HG03571 (cell line): Measurements from ENCODE around the gene OR9A2.

Source experiments
- ATAC-seq: cut with Tn5 transposase; IDR thresholded peaks from one replicate; pipeline ENCODE4 v1.9.1; 2021; ENCODE audit not compliant: unreplicated experiment

Gene OR9A2

GRCh38 chr7:143023047-143023446 lies 3.9 kb downstream of the OR9A2 start:
- ATAC-seq = no peak

GRCh38 chr7:143018931-143019330 lies 8.0 kb downstream of the OR9A2 start:
- ATAC-seq = no peak

GRCh38 chr7:143016996-143017395 lies 9.9 kb downstream of the OR9A2 start:
- ATAC-seq = no peak

GRCh38 chr7:143015926-143016490 lies 10.9 kb downstream of the OR9A2 start:
- ATAC-seq = no peak

DNA sequence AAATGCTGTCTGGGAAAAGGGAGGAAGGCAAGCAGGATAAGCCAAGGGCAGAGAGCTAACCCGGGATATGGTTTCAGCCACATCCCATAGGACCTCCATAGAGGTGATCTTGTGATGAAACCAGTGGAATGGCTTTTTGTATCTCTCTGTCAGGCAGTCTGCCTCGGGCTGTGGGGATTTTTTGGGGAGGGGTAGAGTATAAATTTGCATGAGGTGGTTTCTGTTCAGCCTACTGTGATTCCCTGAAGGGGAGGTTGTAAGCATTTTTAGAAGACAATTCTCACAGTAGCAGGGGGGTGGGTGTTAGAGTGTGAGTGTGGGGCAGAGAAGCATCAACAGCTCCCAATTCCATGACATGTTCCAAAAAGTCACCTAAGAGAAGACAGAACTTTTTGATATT lies 11.8 kb downstream of the OR9A2 start:
- ATAC-seq = peak; percentile 80

DNA sequence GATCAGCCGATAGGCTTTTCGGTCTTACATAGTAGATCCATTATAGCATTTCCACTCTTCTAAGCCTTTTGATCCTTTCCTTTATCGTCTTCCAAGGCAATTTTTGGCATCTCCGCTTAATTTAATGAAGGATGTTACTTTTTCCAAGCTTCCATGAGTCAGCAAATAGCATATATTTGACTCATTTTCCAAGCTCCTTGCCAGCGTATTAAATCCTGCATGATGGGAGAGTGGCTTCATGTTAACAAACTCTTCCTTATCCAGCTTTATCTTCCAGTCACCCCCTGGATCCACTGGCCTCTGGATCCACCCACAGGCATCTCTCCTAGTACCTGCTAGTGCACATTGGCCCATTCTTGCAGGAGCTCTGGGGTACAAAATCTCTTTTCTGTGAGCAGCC lies 13.0 kb downstream of the OR9A2 start:
- ATAC-seq = no peak

DNA sequence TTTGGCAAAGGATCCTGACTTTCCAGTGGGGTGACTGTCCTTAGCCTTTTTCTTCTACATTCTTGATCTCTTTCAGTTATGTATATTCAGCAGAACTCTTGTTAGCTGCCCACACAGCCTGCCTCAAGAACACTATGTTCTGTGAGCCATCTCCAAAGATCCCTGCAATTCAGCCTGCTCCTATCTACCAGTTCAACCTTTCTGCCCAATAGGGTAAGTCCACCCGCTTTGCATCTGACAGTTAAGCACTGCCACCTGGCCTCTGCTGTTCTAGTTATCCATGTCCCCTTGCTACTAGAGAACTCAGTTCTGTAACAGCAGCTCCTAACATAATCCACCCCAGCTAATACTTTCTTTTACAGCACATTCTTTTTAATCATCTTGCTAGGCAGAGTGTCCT lies 13.5 kb downstream of the OR9A2 start:
- no peak for ATAC-seq

DNA sequence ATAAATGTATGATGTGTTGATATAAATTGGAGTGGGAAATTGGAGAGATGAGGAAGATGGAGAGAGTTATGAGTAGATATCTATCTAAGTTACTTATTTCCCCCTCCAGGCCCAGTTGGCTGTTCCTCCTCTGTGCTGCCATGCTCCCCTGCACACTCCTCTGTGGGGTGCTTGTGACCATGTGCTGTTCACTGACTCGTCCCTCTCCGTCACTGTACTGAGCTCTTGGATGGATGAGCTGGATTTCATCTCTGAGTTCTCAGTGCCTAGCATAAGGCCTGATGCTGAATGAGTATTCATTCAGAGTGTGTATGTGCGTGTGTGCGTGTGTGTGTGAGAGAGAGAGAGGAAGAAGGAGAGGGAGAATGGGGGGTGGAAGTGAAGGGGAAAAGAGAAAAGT lies 14.5 kb downstream of the OR9A2 start:
- ATAC-seq = no peak

- no peak for ATAC-seq
Measured at GRCh38 chr7:143012001-143012400, 14.9 kb downstream of the OR9A2 start.

DNA sequence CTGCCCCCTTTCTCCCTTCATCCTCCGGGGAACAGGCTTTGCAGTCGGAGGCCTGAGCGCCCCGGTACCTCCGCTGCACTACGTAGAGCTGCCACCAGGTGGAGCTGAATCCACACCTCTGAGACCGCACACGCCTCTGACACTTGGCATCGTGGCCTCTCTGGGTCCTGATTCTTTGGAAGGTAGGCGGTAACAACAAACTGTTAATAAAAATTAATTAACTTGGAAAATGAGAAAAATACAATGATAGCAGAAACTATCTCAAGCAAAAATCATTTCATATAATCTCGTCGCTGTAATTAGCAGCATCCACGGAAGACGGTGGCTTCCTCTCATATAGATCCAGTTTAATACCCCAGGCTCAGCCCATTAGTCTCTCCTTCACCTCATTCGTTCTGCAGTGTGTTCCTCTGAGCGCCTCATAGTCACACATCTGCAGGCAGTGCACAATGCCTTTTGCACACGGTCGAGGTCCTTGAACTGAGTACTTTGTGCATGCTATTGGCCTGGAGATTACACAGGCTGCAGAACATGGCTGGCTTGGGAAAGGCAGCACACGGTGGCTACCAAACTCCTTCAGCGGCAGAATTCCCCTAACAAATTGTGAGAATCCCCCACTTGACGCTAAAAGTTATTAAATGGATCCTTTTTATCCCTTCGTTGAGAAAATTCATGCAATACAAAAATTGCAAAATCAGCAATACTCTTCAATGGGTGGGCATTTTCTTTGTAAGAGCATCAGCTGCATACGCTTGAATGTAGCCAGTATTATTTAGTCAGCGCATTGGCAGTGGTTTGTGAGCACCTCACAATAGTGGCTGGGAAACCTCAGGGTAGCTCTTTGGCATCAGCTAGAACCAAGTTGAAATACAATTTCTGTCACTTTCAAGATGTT lies 18.7 kb downstream of the OR9A2 start:
- ATAC-seq = peak; percentile 90

GRCh38 chr7:143005632-143006260 lies 21.2 kb downstream of the OR9A2 start:
- no peak for ATAC-seq

DNA sequence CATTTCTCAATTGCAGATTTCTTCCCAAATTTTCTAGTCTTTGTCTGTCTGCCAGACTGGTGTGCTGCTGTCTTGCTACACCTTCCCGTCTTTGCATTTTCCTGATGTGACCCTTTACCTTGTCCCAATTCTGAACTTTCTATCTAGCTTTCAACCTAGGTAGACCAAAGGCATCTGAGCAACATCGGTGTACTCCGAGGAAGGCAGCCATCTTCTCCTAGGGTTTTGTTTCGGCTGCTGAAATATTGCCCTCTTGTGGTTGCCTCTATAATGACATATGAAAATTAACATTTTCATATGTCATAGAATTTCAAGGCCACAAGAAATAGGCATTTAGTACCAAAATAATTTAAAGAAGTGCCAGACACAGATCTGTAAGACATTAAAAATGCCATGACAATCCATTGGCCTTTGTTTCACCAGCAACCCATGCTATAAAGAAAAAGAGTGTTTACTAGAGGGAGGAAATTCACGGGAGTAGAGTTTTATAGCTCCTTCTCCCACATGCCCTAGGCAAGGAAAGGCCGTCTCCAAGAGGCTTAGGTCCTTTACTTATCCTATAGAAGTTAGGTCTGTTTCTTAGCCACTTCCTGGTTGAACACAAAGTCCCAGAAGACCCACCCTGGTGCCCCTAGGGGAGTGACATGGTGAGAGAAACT lies 23.4 kb downstream of the OR9A2 start:
- ATAC-seq = no peak

GRCh38 chr7:143002898-143003297 lies 24.0 kb downstream of the OR9A2 start:
- no peak for ATAC-seq

DNA sequence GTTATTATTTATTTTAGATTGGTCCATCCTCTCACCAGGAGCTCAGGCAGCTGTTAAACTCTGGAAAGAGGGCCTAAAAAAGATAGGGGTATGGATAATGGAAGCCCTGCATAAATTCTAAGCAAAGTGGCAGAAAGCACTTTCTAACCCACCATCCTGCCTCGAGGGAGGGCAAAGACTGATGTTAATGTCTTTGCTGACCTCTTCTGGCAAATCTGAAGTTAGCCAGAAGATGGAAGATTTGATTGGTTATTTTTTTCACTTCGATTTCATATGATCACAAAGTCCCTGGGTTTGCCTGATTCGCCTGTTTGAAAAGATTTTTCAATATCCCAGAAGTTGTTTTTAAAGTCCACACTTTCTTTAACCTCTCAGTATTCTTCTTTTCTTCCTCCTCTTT lies 24.8 kb downstream of the OR9A2 start:
- ATAC-seq = no peak

DNA sequence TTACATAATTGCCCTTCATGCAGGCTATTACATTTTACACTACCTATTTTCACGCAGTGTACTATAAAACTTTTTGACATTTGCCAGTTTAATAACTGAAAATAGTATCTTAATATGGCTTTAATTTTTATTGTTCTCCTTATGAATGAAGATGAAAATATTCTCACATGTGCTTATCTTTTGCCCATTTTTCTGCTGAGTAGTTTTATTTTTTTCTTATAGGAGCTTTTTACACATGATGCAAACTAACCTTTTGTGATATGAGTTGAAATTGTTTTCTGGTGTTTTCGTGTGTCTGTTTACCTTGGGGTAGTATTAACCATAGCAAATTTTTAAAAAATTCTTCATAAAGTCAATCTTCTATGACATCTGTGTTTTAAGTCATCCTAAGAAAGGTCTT lies 26.3 kb downstream of the OR9A2 start:
- no peak for ATAC-seq

- ATAC-seq = no peak
Measured at GRCh38 chr7:142999793-143000192, 27.1 kb downstream of the OR9A2 start.

DNA sequence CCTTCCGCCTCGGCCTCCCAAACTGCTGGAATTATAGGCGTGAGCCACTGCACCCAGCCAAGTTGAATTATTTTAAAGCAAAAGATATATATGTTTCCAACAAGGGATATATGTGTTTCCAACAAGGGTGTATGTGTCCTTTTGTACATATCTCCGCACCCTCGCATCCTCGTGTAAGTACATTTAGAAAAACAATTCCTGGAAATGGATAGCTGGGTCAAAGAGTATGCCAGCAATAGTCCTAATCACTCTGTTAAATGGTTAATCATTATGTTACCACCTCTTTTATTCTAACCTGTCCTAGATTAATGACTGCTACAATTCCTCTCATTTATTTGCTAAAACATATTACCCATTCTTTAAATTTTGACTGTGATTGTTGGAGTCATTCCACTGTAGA lies 28.0 kb downstream of the OR9A2 start:
- no peak for ATAC-seq

- no peak for ATAC-seq
Measured at GRCh38 chr7:142997456-142997989, 29.4 kb downstream of the OR9A2 start.

- no peak for ATAC-seq
Measured at GRCh38 chr7:142992427-142992826, 34.5 kb downstream of the OR9A2 start.

DNA sequence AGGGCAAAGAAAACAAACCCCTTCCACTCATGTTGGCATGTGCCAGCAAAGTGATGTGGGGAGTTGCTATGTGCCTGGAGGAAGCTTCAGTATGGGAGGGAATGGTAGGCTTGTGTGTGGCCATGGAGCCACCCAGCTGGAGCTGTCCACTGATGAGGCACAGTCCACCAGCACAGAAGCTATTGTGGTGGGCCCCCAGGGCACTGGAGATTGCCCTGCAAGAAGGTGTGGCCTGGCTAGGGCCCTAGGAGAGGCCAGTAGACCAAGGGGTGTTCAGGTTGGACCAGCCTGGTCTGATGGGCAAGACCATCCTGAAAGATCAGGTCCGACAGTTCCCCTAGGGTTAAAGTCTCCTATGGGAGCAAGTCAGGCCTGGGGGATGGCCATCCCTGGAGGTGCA lies 42.6 kb downstream of the OR9A2 start:
- ATAC-seq = no peak

- ATAC-seq = no peak
Measured at GRCh38 chr7:142983825-142984224, 43.1 kb downstream of the OR9A2 start.
